Measurements from ENCODE around the gene NOS3.
A peak's percentile ranks its signal among the peaks of the same experiment; 100 is the strongest.

The NOS3 gene

DNA sequence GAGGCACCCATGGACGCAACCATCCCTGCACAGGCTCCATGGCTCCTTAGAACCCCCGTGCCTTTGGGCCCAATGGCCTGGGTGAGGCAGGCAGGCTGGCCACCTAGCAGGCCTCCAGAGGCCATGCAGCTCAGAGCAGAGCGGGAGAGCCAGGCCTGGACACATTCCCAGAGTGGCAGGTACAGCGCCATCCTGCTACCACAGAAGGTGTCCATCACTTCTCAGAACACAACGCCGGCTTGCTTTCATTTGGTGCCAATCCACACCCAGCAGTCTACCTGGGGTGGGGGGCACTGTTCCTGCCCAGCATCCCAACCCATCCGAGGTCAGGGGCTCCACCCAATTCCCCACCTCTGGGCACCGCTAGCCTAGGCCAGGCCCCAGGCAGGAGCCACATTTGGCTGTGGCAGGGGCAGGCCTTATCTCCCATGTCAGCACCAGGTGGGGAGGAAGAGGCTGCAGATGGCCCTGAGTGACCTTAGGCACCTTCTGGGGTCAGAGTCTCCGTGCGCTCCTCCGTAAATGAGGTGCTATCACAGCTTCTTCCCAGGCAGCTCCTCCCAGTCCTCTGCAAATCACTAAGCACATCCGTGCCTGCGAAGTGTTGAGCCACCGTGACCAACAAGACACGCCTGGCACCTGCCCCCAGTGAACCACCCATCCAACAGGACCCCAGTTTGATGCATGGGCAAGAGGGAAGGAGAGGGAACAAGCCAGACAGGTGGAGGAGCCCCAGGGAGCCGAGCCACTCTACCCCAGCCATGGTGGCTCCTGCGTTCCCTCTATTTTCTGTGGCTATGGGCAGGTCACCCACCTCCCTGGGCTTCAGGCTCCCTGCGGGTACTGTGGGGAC lies 26.9 kb upstream of the NOS3 start:
- H3K4me1 ChIP-seq, result peaks cover 67% of the 10 kb centered on the region
- peak overlapping the region; percentile 96 for H3K4me2 ChIP-seq
- TF ChIP-seq Cebpa-rat (IDR thresholded peaks at IDR 0.05), result no peak
- H3K36me3 ChIP-seq, result no peaks in the 10 kb centered on the region
- peak overlapping the region; percentile 60; the same call in 1 of the 2 replicates for H3K9ac ChIP-seq
- H3K9me3 ChIP-seq, result no peaks in the 10 kb centered on the region
- H3K27ac ChIP-seq, result peak overlapping the region; percentile 48; the same call in 1 of the 2 replicates
- H3K4me3 ChIP-seq, result no peak overlapping the region
- H4K20me1 ChIP-seq, result peaks cover 71% of the 10 kb centered on the region
- H3K27me3 ChIP-seq, result no peaks in the 10 kb centered on the region

DNA sequence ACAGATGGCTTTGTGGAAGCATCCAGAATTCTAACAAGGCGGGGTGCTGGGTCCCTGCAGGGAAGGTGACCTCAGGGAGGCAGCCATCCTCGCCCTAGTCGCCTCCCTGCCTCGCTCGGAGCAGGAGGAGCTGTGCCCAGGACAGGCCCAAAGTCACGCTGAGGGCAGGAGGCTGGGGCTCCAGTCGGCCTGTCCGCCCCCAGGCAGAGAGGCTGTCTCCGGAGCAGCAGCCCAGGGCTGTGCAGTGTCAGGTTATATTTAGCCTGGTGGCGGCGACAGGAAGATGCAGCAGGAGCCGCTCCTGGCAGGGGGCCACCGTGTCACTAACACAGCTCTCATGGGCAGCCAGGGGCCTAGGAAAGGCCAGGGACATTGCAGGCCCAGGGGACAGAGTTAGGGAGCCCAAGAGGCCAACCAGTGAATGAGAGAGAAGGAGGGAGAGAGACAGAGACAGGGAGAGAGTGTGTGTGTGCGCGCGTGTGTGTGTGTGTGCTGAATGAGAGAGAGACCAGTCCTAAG lies 26.2 kb upstream of the NOS3 start:
- no peak for TF ChIP-seq Cebpa-rat (IDR thresholded peaks at IDR 0.05)
- Histone ChIP-seq H3K9ac (peak overlapping the region; percentile 60; the same call in 1 of the 2 replicates), H3K9me3 (no peaks in the 10 kb centered on the region), H3K4me2 (peak overlapping the region; percentile 96), H3K4me3 (peak overlapping the region; percentile 45; the same call in 1 of the 2 replicates), H3K27me3 (no peaks in the 10 kb centered on the region), H3K27ac (peak overlapping the region; percentile 48), H3K4me1 (peaks cover 65% of the 10 kb centered on the region), H3K36me3 (no peaks in the 10 kb centered on the region), H4K20me1 (peaks cover 71% of the 10 kb centered on the region)

DNA sequence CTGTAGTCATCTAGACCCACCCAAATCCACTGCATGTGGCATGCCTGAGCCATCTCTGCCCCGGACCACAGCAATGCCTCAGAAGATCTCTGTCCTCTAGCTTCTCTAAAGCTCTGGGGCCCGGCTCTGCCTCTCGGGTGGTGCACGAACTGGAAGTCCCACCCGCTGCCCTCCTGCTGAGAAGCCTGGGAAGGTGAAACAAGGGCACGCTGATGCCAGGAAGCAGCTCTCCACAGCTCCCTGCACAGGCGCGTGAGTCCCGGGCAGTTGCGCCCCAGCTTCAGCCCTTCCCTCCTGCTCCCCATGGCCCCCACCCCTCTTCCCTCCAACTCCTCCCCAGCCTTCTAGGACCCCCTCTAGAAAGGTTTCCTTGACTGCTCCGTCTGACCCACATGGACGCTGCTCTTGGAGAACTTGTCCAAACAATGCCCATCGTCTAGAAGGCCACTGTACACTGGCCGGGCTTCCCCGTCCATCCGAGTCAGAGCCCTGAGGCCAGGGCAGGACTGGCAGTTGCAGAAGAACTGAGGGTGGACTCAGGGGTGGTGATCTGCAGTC lies 25.5 kb upstream of the NOS3 start:
- Histone ChIP-seq H4K20me1 (peaks cover 71% of the 10 kb centered on the region), H3K4me1 (peaks cover 58% of the 10 kb centered on the region), H3K27me3 (no peaks in the 10 kb centered on the region), H3K4me3 (no peak overlapping the region; the same call in none of the 2 replicates), H3K36me3 (no peaks in the 10 kb centered on the region), H3K4me2 (peak overlapping the region; percentile 96), H3K27ac (peak overlapping the region; percentile 48), H3K9me3 (no peaks in the 10 kb centered on the region), H3K9ac (peak overlapping the region; percentile 60; the same call in 1 of the 2 replicates)
- no peak for TF ChIP-seq Cebpa-rat (IDR thresholded peaks at IDR 0.05)

DNA sequence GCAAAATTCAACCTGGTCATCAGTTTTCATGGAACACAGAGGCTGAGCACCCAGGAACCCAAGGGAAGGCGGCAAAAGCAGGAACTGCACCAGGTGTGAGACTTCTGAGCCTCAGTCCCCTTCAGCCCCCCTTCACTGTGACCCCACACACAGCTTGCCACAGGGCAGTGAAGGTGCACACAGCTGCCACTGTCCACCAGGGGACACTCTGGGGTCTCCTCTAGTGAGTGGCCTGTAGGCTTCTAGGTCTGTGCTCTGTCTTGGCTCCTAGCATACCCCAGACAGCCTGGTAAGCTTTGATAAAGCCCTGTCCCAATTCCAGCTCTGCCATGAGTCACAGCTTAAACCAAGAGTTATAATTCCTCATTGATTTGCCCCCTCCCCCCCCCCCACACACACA lies 24.8 kb upstream of the NOS3 start:
- H3K4me3 ChIP-seq, result no peak overlapping the region
- H3K9ac ChIP-seq, result no peak overlapping the region
- no peak for TF ChIP-seq Cebpa-rat (IDR thresholded peaks at IDR 0.05)
- H3K36me3 ChIP-seq, result no peaks in the 10 kb centered on the region
- H3K4me2 ChIP-seq, result peak overlapping the region; percentile 96
- H3K27me3 ChIP-seq, result no peaks in the 10 kb centered on the region
- H3K4me1 ChIP-seq, result peaks cover 57% of the 10 kb centered on the region
- H4K20me1 ChIP-seq, result peaks cover 72% of the 10 kb centered on the region
- no peaks in the 10 kb centered on the region for H3K9me3 ChIP-seq
- H3K27ac ChIP-seq, result no peak overlapping the region

DNA sequence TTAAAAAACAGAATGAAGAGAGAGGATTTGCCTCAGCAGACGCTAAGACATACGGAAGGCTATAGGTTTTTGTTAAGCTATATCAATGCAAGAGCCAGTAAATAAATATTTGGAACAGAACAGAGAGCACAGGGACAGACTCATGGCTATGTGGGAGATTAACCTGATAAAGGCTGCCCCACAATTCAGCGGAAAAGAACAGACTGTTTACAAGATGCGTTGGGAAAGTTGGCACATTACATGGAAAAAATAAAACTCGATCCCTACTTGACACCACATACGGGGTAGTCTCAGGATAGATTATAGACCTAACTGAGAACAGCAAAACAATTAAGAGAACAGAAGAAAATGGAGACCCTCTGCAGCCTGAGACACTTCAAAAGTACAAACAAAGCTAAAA lies 23.5 kb upstream of the NOS3 start:
- no peaks in the 10 kb centered on the region for H3K9me3 ChIP-seq
- TF ChIP-seq Cebpa-rat (IDR thresholded peaks at IDR 0.05), result no peak
- peaks cover 57% of the 10 kb centered on the region for H3K4me1 ChIP-seq
- H3K4me2 ChIP-seq, result no peak overlapping the region
- H3K9ac ChIP-seq, result no peak overlapping the region
- no peak overlapping the region for H3K27ac ChIP-seq
- H4K20me1 ChIP-seq, result peaks cover 64% of the 10 kb centered on the region
- no peak overlapping the region for H3K4me3 ChIP-seq
- no peaks in the 10 kb centered on the region for H3K36me3 ChIP-seq
- no peaks in the 10 kb centered on the region for H3K27me3 ChIP-seq

DNA sequence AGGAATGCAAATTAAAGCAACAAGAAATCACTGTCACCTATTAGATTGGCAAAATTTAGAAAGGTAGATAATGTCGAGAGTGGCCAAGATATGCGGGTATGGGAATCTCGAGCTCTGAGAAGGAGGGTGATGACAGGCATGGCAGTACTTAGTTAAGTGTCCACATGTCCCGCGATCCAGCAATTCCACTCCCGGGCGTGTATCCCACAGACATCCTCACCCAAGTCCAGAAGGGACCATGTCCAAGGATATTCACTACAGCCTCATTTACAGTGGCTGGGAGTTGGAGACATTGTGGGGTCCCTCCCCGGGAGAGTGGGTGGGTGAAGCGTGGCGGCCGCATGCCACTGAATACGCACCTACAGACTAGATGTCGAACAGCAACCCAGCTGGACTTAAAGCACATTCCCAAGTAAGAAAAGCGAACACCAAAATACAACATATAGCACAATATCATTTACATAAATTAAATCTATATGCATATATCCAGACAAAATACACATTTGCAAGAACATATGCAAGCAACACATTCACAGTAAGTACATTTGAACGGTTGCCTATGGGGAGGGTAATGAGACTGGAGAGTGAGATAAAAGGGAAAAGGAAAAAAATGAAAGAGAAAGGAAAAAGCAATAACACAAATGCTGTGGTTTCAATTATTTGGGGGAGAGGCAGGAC lies 22.6 kb upstream of the NOS3 start:
- Histone ChIP-seq H4K20me1 (peaks cover 64% of the 10 kb centered on the region), H3K27me3 (no peaks in the 10 kb centered on the region), H3K4me2 (no peak overlapping the region), H3K27ac (no peak overlapping the region), H3K9me3 (no peaks in the 10 kb centered on the region), H3K9ac (no peak overlapping the region), H3K4me1 (peaks cover 54% of the 10 kb centered on the region), H3K36me3 (no peaks in the 10 kb centered on the region), H3K4me3 (no peak overlapping the region)
- no peak for TF ChIP-seq Cebpa-rat (IDR thresholded peaks at IDR 0.05)

DNA sequence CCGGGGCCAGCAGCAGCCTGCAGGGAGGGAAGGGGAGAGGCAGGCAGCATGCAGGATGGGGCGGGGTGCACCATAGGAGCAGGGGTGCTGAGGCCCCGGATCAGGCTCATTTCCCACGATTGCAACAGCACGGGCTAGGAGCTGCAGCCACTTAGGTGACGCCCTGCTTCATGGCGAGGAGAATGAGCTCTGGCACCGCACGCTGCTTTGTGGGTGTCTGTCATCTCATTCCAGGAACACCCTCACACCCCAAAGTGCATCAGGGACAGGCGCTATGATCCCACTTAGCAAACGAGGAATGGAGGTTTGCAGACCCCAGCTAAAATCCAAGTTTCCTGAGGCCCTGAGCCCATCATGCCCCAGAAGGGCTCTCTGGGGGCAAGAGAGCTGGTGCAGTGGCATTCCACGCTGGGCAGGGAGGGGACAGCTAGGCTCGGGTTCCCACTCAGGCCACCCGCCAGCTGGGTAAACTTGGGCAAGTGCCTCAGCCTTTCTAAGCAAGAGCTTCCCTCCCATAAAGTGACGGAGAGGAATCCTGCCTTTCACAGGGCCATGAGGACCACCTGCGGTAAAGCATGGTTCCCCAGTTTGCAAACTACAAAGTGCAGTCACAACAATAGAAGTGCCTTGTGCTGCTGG lies 22.0 kb upstream of the NOS3 start:
- peaks cover 66% of the 10 kb centered on the region for H4K20me1 ChIP-seq
- peaks cover 54% of the 10 kb centered on the region for H3K4me1 ChIP-seq
- no peaks in the 10 kb centered on the region for H3K36me3 ChIP-seq
- no peak overlapping the region for H3K4me3 ChIP-seq
- H3K27ac ChIP-seq, result no peak overlapping the region
- no peak overlapping the region for H3K4me2 ChIP-seq
- TF ChIP-seq Cebpa-rat (IDR thresholded peaks at IDR 0.05), result no peak
- H3K9me3 ChIP-seq, result no peaks in the 10 kb centered on the region
- H3K9ac ChIP-seq, result no peak overlapping the region
- no peaks in the 10 kb centered on the region for H3K27me3 ChIP-seq

DNA sequence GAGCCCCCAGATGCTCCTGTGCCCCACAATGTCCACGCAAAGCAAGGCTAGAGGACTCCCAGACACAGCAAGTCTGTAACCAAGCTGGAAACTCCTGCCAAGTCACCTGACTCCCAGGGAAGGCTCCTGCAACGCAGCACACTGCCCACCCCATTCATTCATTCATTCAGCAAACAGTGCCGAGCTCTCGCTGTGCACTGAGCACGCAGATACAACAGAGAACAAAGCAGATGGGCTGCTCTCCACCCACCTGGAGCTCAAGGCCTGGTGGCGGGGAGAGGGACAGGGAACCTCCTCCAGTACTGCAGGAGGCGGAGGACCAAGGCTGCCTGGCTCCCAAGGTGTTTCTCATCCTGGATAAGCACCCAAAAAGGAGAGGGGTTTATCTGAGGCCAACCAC lies 21.3 kb upstream of the NOS3 start:
- no peak for TF ChIP-seq Cebpa-rat (IDR thresholded peaks at IDR 0.05)
- H3K36me3 ChIP-seq, result no peaks in the 10 kb centered on the region
- no peak overlapping the region for H3K27ac ChIP-seq
- H3K27me3 ChIP-seq, result no peaks in the 10 kb centered on the region
- no peak overlapping the region for H3K9ac ChIP-seq
- H3K9me3 ChIP-seq, result no peaks in the 10 kb centered on the region
- H3K4me2 ChIP-seq, result no peak overlapping the region
- H3K4me3 ChIP-seq, result no peak overlapping the region
- H3K4me1 ChIP-seq, result peaks cover 53% of the 10 kb centered on the region
- peaks cover 64% of the 10 kb centered on the region for H4K20me1 ChIP-seq

DNA sequence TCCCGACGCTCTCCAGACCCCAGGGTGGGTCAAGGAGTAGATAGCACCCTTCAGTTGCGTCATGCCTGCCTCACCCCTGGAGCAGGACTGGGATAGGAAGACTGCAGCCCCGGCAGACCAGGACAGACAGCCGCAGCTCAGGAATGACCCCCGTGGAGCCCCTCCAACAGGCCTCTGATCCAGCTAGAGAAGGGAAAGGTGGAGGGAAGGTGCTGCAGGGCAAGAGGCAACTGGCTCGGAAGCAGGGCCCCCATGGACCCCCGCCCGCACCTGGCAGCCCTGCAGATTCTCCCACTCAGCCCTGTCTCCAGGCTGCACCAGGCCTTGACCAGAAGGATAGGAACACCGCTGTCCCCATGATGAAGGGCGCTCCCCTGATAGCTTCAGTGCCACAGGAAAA lies 20.4 kb upstream of the NOS3 start:
- Histone ChIP-seq H3K36me3 (no peaks in the 10 kb centered on the region), H3K9me3 (no peaks in the 10 kb centered on the region), H3K9ac (no peak overlapping the region), H4K20me1 (peaks cover 58% of the 10 kb centered on the region), H3K4me1 (peaks cover 52% of the 10 kb centered on the region), H3K27me3 (no peaks in the 10 kb centered on the region), H3K27ac (no peak overlapping the region), H3K4me3 (no peak overlapping the region), H3K4me2 (no peak overlapping the region)
- no peak for TF ChIP-seq Cebpa-rat (IDR thresholded peaks at IDR 0.05)

Data from BLaER1 (cell line).